Stomach (tissue), 9 donors: ENCODE measurements around the gene PHTF2. TPM values are rescaled to one million over a fixed set of nuclear protein-coding genes. Genes with fewer than 3 reads are reported as not detected.

Experiments
- DNase-seq, 2 donors: peaks; one replicate each; pipeline versions ENCODE4 v3.0.0 to v3.0.0-alpha.2; 2013 to 2019
- H3K27ac ChIP-seq, 5 donors: fragments of 200-600 bp in 4 of 5; sonication (generic) in 4 of 5; one replicate each; pipeline ENCODE4 v1.5.1; 2013 to 2019; ENCODE audit warnings: mild to moderate bottlenecking in 1 of 5, moderate library complexity in 1 of 5
- H3K27me3 ChIP-seq, 3 donors: fragments of 200-600 bp; sonication (generic); one replicate each; pipeline ENCODE4 v1.5.1; 2017 to 2019; ENCODE audit warnings: mixed run types in 1 of 3
- H3K36me3 ChIP-seq, 4 donors: fragments of 200-600 bp; sonication (generic); 1 replicate in 3 of 4; 2 replicates in 1 of 4; pipeline ENCODE4 v1.5.1; 2016 to 2019
- H3K4me1 ChIP-seq, 4 donors: fragments of 200-600 bp; sonication (generic); one replicate each; pipeline ENCODE4 v1.5.1; 2016 to 2019
- H3K4me3 ChIP-seq, 4 donors: fragments of 200-600 bp; sonication (generic) in 3 of 4; one replicate each; pipeline ENCODE4 v1.5.1; 2016 to 2019; ENCODE audit warnings: mild to moderate bottlenecking in 1 of 4
- H3K9me3 ChIP-seq, 4 donors: fragments of 200-600 bp; sonication (generic); one replicate each; pipeline ENCODE4 v1.5.1; 2016 to 2019
- EP300 ChIP-seq: sonication (generic); formaldehyde crosslinking; IDR thresholded peaks from one replicate; pipeline ENCODE4 v1.6.1; 2017; ENCODE audit warnings: antibody characterized with exemption
- POLR2A ChIP-seq, 4 donors: fragments of 450-650 bp; IDR thresholded peaks; one replicate each; pipeline ENCODE4 v1.6.1; 2016; ENCODE audit warnings: antibody characterized with exemption in 4 of 4, control low read depth in 2 of 4, mild to moderate bottlenecking in 1 of 4, moderate library complexity in 1 of 4
- POLR2AphosphoS5 ChIP-seq, 3 donors: sonication (generic); formaldehyde crosslinking; IDR thresholded peaks; one replicate each; pipeline ENCODE4 v1.6.1; 2016; ENCODE audit warnings: antibody characterized with exemption in 3 of 3
- WGBS, 5 donors: extraction: QIAGEN DNeasy Blood & Tissue Kit in 3 of 5; methylation state at CpG; one replicate each; pipeline versions ENCODE4 v1.1.5 to v1.1.7; 2013 to 2018; 5-methylcytosine and 5-hydroxymethylcytosine counted together
- intact Hi-C: fragments of 100-400 bp; cut with DNase I; formaldehyde crosslinking; loops from one replicate; pipeline ENCODE4 v1.15.1; 2023; ENCODE audit warnings: low total_unique reads
- polyA plus RNA-seq, 3 donors: library from polyadenylated mRNA; stranded (reverse); fragments of 200-250 nt; gene quantifications; one replicate each; pipeline ENCODE4 v1.2.3, GENCODE V29; 2013
- total RNA-seq, 5 donors: library from RNA; depleted of rRNA; stranded (reverse); fragments of >200 nt; gene quantifications; one replicate each; pipeline versions ENCODE4 v1.1.0 to v1.2.3, GENCODE V29; 2014 to 2016
- TF ChIP-seq, protein P1 (sequence below), 7 experiments: fragments of 450-650 bp in 4 of 7; fragments of 200-600 bp in 3 of 7; sonication (generic) in 3 of 7; IDR thresholded peaks; one replicate each; pipeline ENCODE4 v1.5.1; 2016 to 2019; ENCODE audit warnings: antibody characterized with exemption in 7 of 7, control low read depth in 2 of 7, mild to moderate bottlenecking in 1 of 7
- donor health status: healthy with polysubstance abuse.
- donor health status: Bipolar disorder and iron deficiency.
- donor health status: healthy.

Gene PHTF2
- total and polyA plus RNA-seq, 8 donors, result 2.0 to 42.9 (median 12.5) TPM

- TF ChIP-seq, protein P1, sequence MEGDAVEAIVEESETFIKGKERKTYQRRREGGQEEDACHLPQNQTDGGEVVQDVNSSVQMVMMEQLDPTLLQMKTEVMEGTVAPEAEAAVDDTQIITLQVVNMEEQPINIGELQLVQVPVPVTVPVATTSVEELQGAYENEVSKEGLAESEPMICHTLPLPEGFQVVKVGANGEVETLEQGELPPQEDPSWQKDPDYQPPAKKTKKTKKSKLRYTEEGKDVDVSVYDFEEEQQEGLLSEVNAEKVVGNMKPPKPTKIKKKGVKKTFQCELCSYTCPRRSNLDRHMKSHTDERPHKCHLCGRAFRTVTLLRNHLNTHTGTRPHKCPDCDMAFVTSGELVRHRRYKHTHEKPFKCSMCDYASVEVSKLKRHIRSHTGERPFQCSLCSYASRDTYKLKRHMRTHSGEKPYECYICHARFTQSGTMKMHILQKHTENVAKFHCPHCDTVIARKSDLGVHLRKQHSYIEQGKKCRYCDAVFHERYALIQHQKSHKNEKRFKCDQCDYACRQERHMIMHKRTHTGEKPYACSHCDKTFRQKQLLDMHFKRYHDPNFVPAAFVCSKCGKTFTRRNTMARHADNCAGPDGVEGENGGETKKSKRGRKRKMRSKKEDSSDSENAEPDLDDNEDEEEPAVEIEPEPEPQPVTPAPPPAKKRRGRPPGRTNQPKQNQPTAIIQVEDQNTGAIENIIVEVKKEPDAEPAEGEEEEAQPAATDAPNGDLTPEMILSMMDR (IDR thresholded peaks at IDR 0.05), result no peak
- no peak for TF ChIP-seq POLR2A (IDR thresholded peaks at IDR 0.05)
- no peak for TF ChIP-seq POLR2AphosphoS5 (IDR thresholded peaks at IDR 0.05)
- no peak for TF ChIP-seq EP300
- no peaks in the 10 kb centered on the region for H3K9me3 ChIP-seq
- intact Hi-C loops, result no loop called here
- no peak for DNase-seq
- no peak overlapping the region for H3K27ac ChIP-seq
- H3K36me3 ChIP-seq, result peaks cover 0 to 13% (median 8%) of the 10 kb centered on the region in 4 donors
- peaks cover 0 to 4% (median 0%) of the 10 kb centered on the region in 4 donors for H3K4me1 ChIP-seq
- WGBS, 5 donors, result 82 to 94% (median 91%) methylated on average over 1 of the region's 1 CpG
- H3K27me3 ChIP-seq, result no peaks in the 10 kb centered on the region
- no peak overlapping the region for H3K4me3 ChIP-seq
These were observed 120.1 kb downstream of the PHTF2 start for GRCh38 chr7:77918676-77919075.

- Histone ChIP-seq H3K36me3 (peaks cover 0 to 14% (median 12%) of the 10 kb centered on the region in 4 donors), H3K4me3 (no peak overlapping the region), H3K4me1 (no peaks in the 10 kb centered on the region), H3K9me3 (no peaks in the 10 kb centered on the region), H3K27me3 (no peaks in the 10 kb centered on the region), H3K27ac (no peak overlapping the region)
- no peak for TF ChIP-seq POLR2AphosphoS5 (IDR thresholded peaks at IDR 0.05)
- no peak for TF ChIP-seq POLR2A (IDR thresholded peaks at IDR 0.05)
- TF ChIP-seq EP300, result no peak
- TF ChIP-seq, protein P1 (IDR thresholded peaks at IDR 0.05), result no peak
- intact Hi-C loops, result no loop called here
- no peak for DNase-seq
- 44 to 74% (median 71%) methylated on average over 2 of the region's 2 CpGs for WGBS, 5 donors
These were observed 124.8 kb downstream of the PHTF2 start for GRCh38 chr7:77923419-77923818.

DNA sequence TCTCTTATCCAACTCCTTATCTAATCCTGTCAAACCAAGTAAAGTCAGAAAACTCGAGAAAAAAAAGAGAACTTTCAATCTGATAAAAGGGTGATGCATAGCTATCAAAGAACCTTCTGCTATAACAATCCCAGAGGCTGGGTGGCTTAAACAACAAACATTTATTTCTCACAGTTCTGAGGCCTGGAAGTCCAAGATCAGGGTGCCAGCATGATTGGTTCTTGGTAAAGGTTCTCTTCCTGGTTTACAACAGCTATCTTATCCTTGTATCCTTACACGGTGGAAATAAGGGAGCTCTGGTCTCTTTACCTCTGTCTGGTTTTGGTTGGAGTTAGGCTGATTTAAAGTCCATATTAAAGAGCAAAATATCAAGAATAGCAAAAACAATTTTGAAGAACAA, 131.9 kb downstream of the PHTF2 start:
- Histone ChIP-seq H3K9me3 (no peaks in the 10 kb centered on the region), H3K36me3 (peaks cover 0 to 11% (median 6%) of the 10 kb centered on the region in 4 donors), H3K4me3 (no peak overlapping the region), H3K27ac (no peak overlapping the region), H3K4me1 (no peaks in the 10 kb centered on the region), H3K27me3 (no peaks in the 10 kb centered on the region)
- WGBS, 5 donors, result 45 to 61% (median 55%) methylated on average over 2 of the region's 2 CpGs
- no peak for DNase-seq
- intact Hi-C loops, result no loop called here
- TF ChIP-seq EP300 (no peak), POLR2AphosphoS5 (IDR thresholded peaks at IDR 0.05) (no peak), POLR2A (IDR thresholded peaks at IDR 0.05) (no peak)
- TF ChIP-seq, protein P1 (IDR thresholded peaks at IDR 0.05), result no peak

GRCh38 chr7:77931841-77932240, 133.3 kb downstream of the PHTF2 start:
- no peak for DNase-seq
- no peaks in the 10 kb centered on the region for H3K4me1 ChIP-seq
- intact Hi-C loops, result no loop called here
- H3K27ac ChIP-seq, result no peak overlapping the region
- peaks cover 0 to 11% (median 6%) of the 10 kb centered on the region in 4 donors for H3K36me3 ChIP-seq
- TF ChIP-seq POLR2AphosphoS5 (IDR thresholded peaks at IDR 0.05) (no peak), EP300 (no peak), POLR2A (IDR thresholded peaks at IDR 0.05) (no peak)
- TF ChIP-seq, protein P1 (IDR thresholded peaks at IDR 0.05), result no peak
- H3K9me3 ChIP-seq, result no peaks in the 10 kb centered on the region
- H3K27me3 ChIP-seq, result no peaks in the 10 kb centered on the region
- 66 to 87% (median 82%) methylated on average over 5 of the region's 5 CpGs for WGBS, 5 donors
- no peak overlapping the region for H3K4me3 ChIP-seq
